Keratinocyte (primary cell): ENCODE results near the gene MBD1. TPM values are rescaled to one million over a fixed set of nuclear protein-coding genes. Genes with fewer than 3 reads are reported as not detected.

Experiments
- DNase-seq: peaks from one replicate; pipeline ENCODE4 v3.0.0-alpha.2; 2011; ENCODE audit warnings: low read depth, missing footprints, low spot score
- FAIRE-seq: peaks from 2 replicates; lab custom pipeline; 2011; peaks lifted over from hg19 to GRCh38; lab: Jason Lieb, UNC
- H2AFZ ChIP-seq: 2 replicates; pipeline ENCODE4 v1.6.0; 2012; ENCODE audit warnings: low read length, control low read depth, inconsistent platforms; ENCODE audit not compliant: control insufficient read depth
- H3K27ac ChIP-seq: 2 replicates; pipeline ENCODE4 v1.5.1; 2011; ENCODE audit warnings: low read length; ENCODE audit not compliant: control insufficient read depth, insufficient read depth
- H3K27me3 ChIP-seq: 3 replicates; pipeline ENCODE4 v1.6.0; 2011; ENCODE audit warnings: low read length; ENCODE audit not compliant: control insufficient read depth, insufficient read depth; ENCODE audit errors: extremely low read depth
- H3K36me3 ChIP-seq, 2 experiments: 2 replicates in 1 of 2; 3 replicates in 1 of 2; pipeline ENCODE4 v1.5.1; 2011; ENCODE audit warnings: low read length in 2 of 2, mild to moderate bottlenecking in 1 of 2; ENCODE audit not compliant: control insufficient read depth in 2 of 2, insufficient read depth in 2 of 2; ENCODE audit errors: extremely low read depth in 1 of 2
- H3K4me1 ChIP-seq: 3 replicates; pipeline ENCODE4 v1.5.1; 2011; ENCODE audit warnings: low read length; ENCODE audit not compliant: control insufficient read depth, insufficient read depth; ENCODE audit errors: extremely low read depth
- H3K4me2 ChIP-seq: 3 replicates; pipeline ENCODE4 v1.6.0; 2011; ENCODE audit warnings: low read depth, low read length; ENCODE audit not compliant: control insufficient read depth, insufficient read depth; ENCODE audit errors: extremely low read depth
- H3K4me3 ChIP-seq, 3 experiments: fragments of 200-600 bp in 1 of 3; sonication (generic) in 1 of 3; 2 replicates in 2 of 3; 3 replicates in 1 of 3; pipeline ENCODE4 v1.5.1; 2011 to 2016; ENCODE audit warnings: low read length in 3 of 3, mild to moderate bottlenecking in 3 of 3, control low read depth in 2 of 3, inconsistent platforms in 1 of 3, low read depth in 1 of 3, mixed read lengths in 1 of 3, mixed run types in 1 of 3, moderate library complexity in 1 of 3; ENCODE audit not compliant: control insufficient read depth in 2 of 3, insufficient read depth in 2 of 3; ENCODE audit errors: extremely low read depth in 1 of 3
- H3K79me2 ChIP-seq: 2 replicates; pipeline ENCODE4 v1.6.0; 2012; ENCODE audit warnings: low read length; ENCODE audit not compliant: control insufficient read depth, insufficient read depth
- H3K9ac ChIP-seq: 3 replicates; pipeline ENCODE4 v1.6.0; 2011; ENCODE audit warnings: low read length; ENCODE audit not compliant: control insufficient read depth, insufficient read depth; ENCODE audit errors: extremely low read depth
- H3K9me1 ChIP-seq: 3 replicates; pipeline ENCODE4 v1.6.0; 2011; ENCODE audit warnings: low read length; ENCODE audit not compliant: control insufficient read depth, insufficient read depth; ENCODE audit errors: extremely low read depth
- H3K9me3 ChIP-seq: 2 replicates; pipeline ENCODE4 v1.5.1; 2012; ENCODE audit warnings: low read depth, low read length; ENCODE audit not compliant: control insufficient read depth
- H4K20me1 ChIP-seq: 3 replicates; pipeline ENCODE4 v1.6.0; 2011; ENCODE audit warnings: low read length; ENCODE audit not compliant: control insufficient read depth, insufficient read depth; ENCODE audit errors: extremely low read depth
- EZH2 ChIP-seq: IDR thresholded peaks from one replicate; pipeline ENCODE4 v1.6.1; 2012; ENCODE audit warnings: inconsistent platforms, mild to moderate bottlenecking, low read length, moderate library complexity
- dilution Hi-C: fragments of 300-500 bp; cut with MboI; formaldehyde crosslinking; loops from one replicate; pipeline ENCODE4 v1.7.0; 2020; ENCODE audit warnings: low sequenced_read_pairs; ENCODE audit not compliant: extremely low pct_ligation_motif_present
- polyA plus RNA-seq, 5 experiments: library from polyadenylated mRNA; depleted of rRNA in 3 of 5; stranded (reverse) in 3 of 5; stranded (forward) in 1 of 5; unstranded in 1 of 5; fragments of >200 nt; gene quantifications; 1 replicate in 1 of 5; 2 replicates in 3 of 5; 3 replicates in 1 of 5; pipeline versions ENCODE4 v1.2.1 to v1.2.3, GENCODE V29; 2011 to 2012; ENCODE audit warnings: missing spikeins in 2 of 5, low read depth in 1 of 5, low replicate concordance in 1 of 5
- TF ChIP-seq, protein P1 (sequence below), 3 experiments: IDR thresholded peaks in 1 of 3; conservative IDR thresholded peaks in 1 of 3; optimal IDR thresholded peaks in 1 of 3; 2 replicates in 2 of 3; 3 replicates in 1 of 3; pipeline versions ENCODE3 to v1.5.1; 2011; ENCODE audit warnings: low read length in 3 of 3, mild to moderate bottlenecking in 3 of 3, moderate library complexity in 2 of 3, control low read depth in 1 of 3, inconsistent platforms in 1 of 3; ENCODE audit not compliant: insufficient read depth in 2 of 3; ENCODE audit errors: extremely low read depth in 1 of 3

The MBD1 gene
- polyA plus RNA-seq, 1 donor (not counting 4 experiments of a cell fraction or from before 2014, with no cell fraction given): 64.2 TPM

GRCh38 chr18:50285071-50285470 lies 3.7 kb upstream of the MBD1 start:
- peaks cover 45% of the 10 kb centered on the region for H3K79me2 ChIP-seq
- no peaks in the 10 kb centered on the region for H3K9me1 ChIP-seq
- peak overlapping the region; percentile 22 for H3K9ac ChIP-seq
- dilution Hi-C loops: no loop called here
- H3K4me1 ChIP-seq: peaks cover 35% of the 10 kb centered on the region
- TF ChIP-seq EZH2: no peak
- TF ChIP-seq, protein P1, sequence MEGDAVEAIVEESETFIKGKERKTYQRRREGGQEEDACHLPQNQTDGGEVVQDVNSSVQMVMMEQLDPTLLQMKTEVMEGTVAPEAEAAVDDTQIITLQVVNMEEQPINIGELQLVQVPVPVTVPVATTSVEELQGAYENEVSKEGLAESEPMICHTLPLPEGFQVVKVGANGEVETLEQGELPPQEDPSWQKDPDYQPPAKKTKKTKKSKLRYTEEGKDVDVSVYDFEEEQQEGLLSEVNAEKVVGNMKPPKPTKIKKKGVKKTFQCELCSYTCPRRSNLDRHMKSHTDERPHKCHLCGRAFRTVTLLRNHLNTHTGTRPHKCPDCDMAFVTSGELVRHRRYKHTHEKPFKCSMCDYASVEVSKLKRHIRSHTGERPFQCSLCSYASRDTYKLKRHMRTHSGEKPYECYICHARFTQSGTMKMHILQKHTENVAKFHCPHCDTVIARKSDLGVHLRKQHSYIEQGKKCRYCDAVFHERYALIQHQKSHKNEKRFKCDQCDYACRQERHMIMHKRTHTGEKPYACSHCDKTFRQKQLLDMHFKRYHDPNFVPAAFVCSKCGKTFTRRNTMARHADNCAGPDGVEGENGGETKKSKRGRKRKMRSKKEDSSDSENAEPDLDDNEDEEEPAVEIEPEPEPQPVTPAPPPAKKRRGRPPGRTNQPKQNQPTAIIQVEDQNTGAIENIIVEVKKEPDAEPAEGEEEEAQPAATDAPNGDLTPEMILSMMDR (optimal IDR thresholded peaks at IDR 0.05 in 1 of 3, IDR thresholded peaks at IDR 0.05 in 1 of 3, conservative IDR thresholded peaks at IDR 0.05 in 1 of 3; ENCODE audit: extremely low read depth in 1 of 3, insufficient read depth in 2 of 3, low read length in 3 of 3): no peak
- peaks cover 19 to 33% of the 10 kb centered on the region in 2 experiments for H3K36me3 ChIP-seq
- H3K9me3 ChIP-seq: no peaks in the 10 kb centered on the region
- no peaks in the 10 kb centered on the region for H3K27me3 ChIP-seq
- FAIRE-seq: no peak
- no peak for DNase-seq
- peak overlapping the region; percentile 32 for H3K4me2 ChIP-seq
- H3K4me3 ChIP-seq: no peak overlapping the region
- H4K20me1 ChIP-seq: no peaks in the 10 kb centered on the region
- no peak overlapping the region for H2AFZ ChIP-seq
- H3K27ac ChIP-seq: peak overlapping the region; percentile 61

- Histone ChIP-seq H3K9me3 (no peaks in the 10 kb centered on the region), H4K20me1 (no peaks in the 10 kb centered on the region), H3K27me3 (no peaks in the 10 kb centered on the region), H3K9me1 (peaks cover 3% of the 10 kb centered on the region), H3K4me2 (peak overlapping the region; percentile 32), H2AFZ (no peak overlapping the region), H3K9ac (peak overlapping the region; percentile 22), H3K4me1 (peaks cover 42% of the 10 kb centered on the region), H3K36me3 (peaks cover 19 to 40% of the 10 kb centered on the region in 2 experiments), H3K79me2 (peaks cover 52% of the 10 kb centered on the region), H3K4me3 (no peak overlapping the region), H3K27ac (peak overlapping the region; percentile 61)
- TF ChIP-seq EZH2: no peak
- TF ChIP-seq, protein P1 (optimal IDR thresholded peaks at IDR 0.05 in 1 of 3, IDR thresholded peaks at IDR 0.05 in 1 of 3, conservative IDR thresholded peaks at IDR 0.05 in 1 of 3; ENCODE audit: extremely low read depth in 1 of 3, insufficient read depth in 2 of 3, low read length in 3 of 3): no peak
- dilution Hi-C loops: no loop called here
- FAIRE-seq: peak; percentile 90
- no peak for DNase-seq
Observed at GRCh38 chr18:50284255-50284885, 3.0 kb upstream of the MBD1 start.
